Stomach (tissue), 9 donors: ENCODE results near the gene SLC24A3. TPM values are rescaled to one million over a fixed set of nuclear protein-coding genes. Genes with fewer than 3 reads are reported as not detected.
A peak's percentile ranks its signal among the peaks of the same experiment; 100 is the strongest.

Experiments used
- DNase-seq, 2 donors: peaks; one replicate each; pipeline versions ENCODE4 v3.0.0 to v3.0.0-alpha.2; 2013 to 2019
- H3K27ac ChIP-seq, 5 donors: fragments of 200-600 bp in 4 of 5; sonication (generic) in 4 of 5; one replicate each; pipeline ENCODE4 v1.5.1; 2013 to 2019; ENCODE audit warnings: mild to moderate bottlenecking in 1 of 5, moderate library complexity in 1 of 5
- H3K27me3 ChIP-seq, 3 donors: fragments of 200-600 bp; sonication (generic); one replicate each; pipeline ENCODE4 v1.5.1; 2017 to 2019; ENCODE audit warnings: mixed run types in 1 of 3
- H3K36me3 ChIP-seq, 4 donors: fragments of 200-600 bp; sonication (generic); 1 replicate in 3 of 4; 2 replicates in 1 of 4; pipeline ENCODE4 v1.5.1; 2016 to 2019
- H3K4me1 ChIP-seq, 4 donors: fragments of 200-600 bp; sonication (generic); one replicate each; pipeline ENCODE4 v1.5.1; 2016 to 2019
- H3K4me3 ChIP-seq, 4 donors: fragments of 200-600 bp; sonication (generic) in 3 of 4; one replicate each; pipeline ENCODE4 v1.5.1; 2016 to 2019; ENCODE audit warnings: mild to moderate bottlenecking in 1 of 4
- H3K9me3 ChIP-seq, 4 donors: fragments of 200-600 bp; sonication (generic); one replicate each; pipeline ENCODE4 v1.5.1; 2016 to 2019
- CTCF ChIP-seq, 7 experiments: fragments of 450-650 bp in 4 of 7; fragments of 200-600 bp in 3 of 7; sonication (generic) in 3 of 7; IDR thresholded peaks; one replicate each; pipeline ENCODE4 v1.5.1; 2016 to 2019; ENCODE audit warnings: antibody characterized with exemption in 7 of 7, control low read depth in 2 of 7, mild to moderate bottlenecking in 1 of 7
- EP300 ChIP-seq: sonication (generic); formaldehyde crosslinking; IDR thresholded peaks from one replicate; pipeline ENCODE4 v1.6.1; 2017; ENCODE audit warnings: antibody characterized with exemption
- POLR2A ChIP-seq, 4 donors: fragments of 450-650 bp; IDR thresholded peaks; one replicate each; pipeline ENCODE4 v1.6.1; 2016; ENCODE audit warnings: antibody characterized with exemption in 4 of 4, control low read depth in 2 of 4, mild to moderate bottlenecking in 1 of 4, moderate library complexity in 1 of 4
- POLR2AphosphoS5 ChIP-seq, 3 donors: sonication (generic); formaldehyde crosslinking; IDR thresholded peaks; one replicate each; pipeline ENCODE4 v1.6.1; 2016; ENCODE audit warnings: antibody characterized with exemption in 3 of 3
- WGBS, 5 donors: extraction: QIAGEN DNeasy Blood & Tissue Kit in 3 of 5; methylation state at CpG; one replicate each; pipeline versions ENCODE4 v1.1.5 to v1.1.7; 2013 to 2018; 5-methylcytosine and 5-hydroxymethylcytosine counted together
- intact Hi-C: fragments of 100-400 bp; cut with DNase I; formaldehyde crosslinking; loops from one replicate; pipeline ENCODE4 v1.15.1; 2023; ENCODE audit warnings: low total_unique reads
- polyA plus RNA-seq, 3 donors: library from polyadenylated mRNA; stranded (reverse); fragments of 200-250 nt; gene quantifications; one replicate each; pipeline ENCODE4 v1.2.3, GENCODE V29; 2013
- total RNA-seq, 5 donors: library from RNA; depleted of rRNA; stranded (reverse); fragments of >200 nt; gene quantifications; one replicate each; pipeline versions ENCODE4 v1.1.0 to v1.2.3, GENCODE V29; 2014 to 2016
- donor health status: healthy with polysubstance abuse.
- donor health status: Bipolar disorder and iron deficiency.
- donor health status: healthy.

SLC24A3 gene
- total and polyA plus RNA-seq, 8 donors: 1.8 to 9.0 (median 4.5) TPM

- WGBS, 5 donors: 85 to 93% (median 89%) methylated on average over 5 of the region's 5 CpGs
- DNase-seq: no peak
- intact Hi-C loops: no loop called here
- no peak for TF ChIP-seq CTCF (IDR thresholded peaks at IDR 0.05)
- TF ChIP-seq EP300: no peak
- no peak for TF ChIP-seq POLR2AphosphoS5 (IDR thresholded peaks at IDR 0.05)
- TF ChIP-seq POLR2A (IDR thresholded peaks at IDR 0.05): no peak
- Histone ChIP-seq H3K9me3 (no peaks in the 10 kb centered on the region), H3K36me3 (no peaks in the 10 kb centered on the region), H3K27me3 (no peaks in the 10 kb centered on the region), H3K4me1 (no peaks in the 10 kb centered on the region), H3K4me3 (no peak overlapping the region), H3K27ac (no peak overlapping the region)
Observed at GRCh38 chr20:19530006-19530405, 317.6 kb downstream of the SLC24A3 start.

- Histone ChIP-seq H3K9me3 (no peaks in the 10 kb centered on the region), H3K36me3 (no peaks in the 10 kb centered on the region), H3K4me1 (no peaks in the 10 kb centered on the region), H3K4me3 (no peak overlapping the region), H3K27me3 (no peaks in the 10 kb centered on the region), H3K27ac (no peak overlapping the region)
- TF ChIP-seq POLR2A (IDR thresholded peaks at IDR 0.05): no peak
- 74 to 85% (median 81%) methylated on average over 5 of the region's 5 CpGs for WGBS, 5 donors
- intact Hi-C loops: no loop called here
- no peak for DNase-seq
Observed at GRCh38 chr20:19531446-19531845, 319.0 kb downstream of the SLC24A3 start.

GRCh38 chr20:19538556-19538955, 326.1 kb downstream of the SLC24A3 start:
- intact Hi-C loops: no loop called here
- Histone ChIP-seq H3K4me3 (no peak overlapping the region), H3K27me3 (no peaks in the 10 kb centered on the region), H3K9me3 (no peaks in the 10 kb centered on the region), H3K27ac (no peak overlapping the region), H3K4me1 (no peaks in the 10 kb centered on the region), H3K36me3 (no peaks in the 10 kb centered on the region)
- DNase-seq: no peak
- TF ChIP-seq POLR2AphosphoS5 (IDR thresholded peaks at IDR 0.05) (no peak), CTCF (IDR thresholded peaks at IDR 0.05) (no peak), EP300 (no peak), POLR2A (IDR thresholded peaks at IDR 0.05) (no peak)
- WGBS, 5 donors: 80 to 94% (median 92%) methylated on average over 3 of the region's 3 CpGs

GRCh38 chr20:19539191-19539590, 326.7 kb downstream of the SLC24A3 start:
- DNase-seq: no peak
- intact Hi-C loops: no loop called here
- no peaks in the 10 kb centered on the region for H3K36me3 ChIP-seq
- 46 to 65% (median 58%) methylated on average over 4 of the region's 4 CpGs for WGBS, 5 donors
- no peak overlapping the region for H3K4me3 ChIP-seq
- TF ChIP-seq POLR2AphosphoS5 (IDR thresholded peaks at IDR 0.05): no peak
- no peak for TF ChIP-seq POLR2A (IDR thresholded peaks at IDR 0.05)
- TF ChIP-seq EP300: no peak
- TF ChIP-seq CTCF (IDR thresholded peaks at IDR 0.05): no peak
- no peaks in the 10 kb centered on the region for H3K4me1 ChIP-seq
- H3K9me3 ChIP-seq: no peaks in the 10 kb centered on the region
- H3K27ac ChIP-seq: no peak overlapping the region
- H3K27me3 ChIP-seq: no peaks in the 10 kb centered on the region

- TF ChIP-seq POLR2A (IDR thresholded peaks at IDR 0.05) (no peak), CTCF (IDR thresholded peaks at IDR 0.05) (no peak), POLR2AphosphoS5 (IDR thresholded peaks at IDR 0.05) (no peak), EP300 (no peak)
- Histone ChIP-seq H3K36me3 (no peaks in the 10 kb centered on the region), H3K27ac (no peak overlapping the region), H3K9me3 (no peaks in the 10 kb centered on the region), H3K27me3 (no peaks in the 10 kb centered on the region), H3K4me3 (no peak overlapping the region), H3K4me1 (no peaks in the 10 kb centered on the region)
- peak in 1 of 2 donors; percentile 65 for DNase-seq
- WGBS, 5 donors: 32 to 52% (median 40%) methylated on average over 7 of the region's 7 CpGs
- intact Hi-C loops: no loop called here
Observed at GRCh38 chr20:19540392-19540791, 327.9 kb downstream of the SLC24A3 start.
